GM12892 (cell line): Measurements from ENCODE around the gene CACNA2D3.

ENCODE experiments used
- POLR2A ChIP-seq: IDR thresholded peaks from 2 replicates; pipeline ENCODE4 v1.6.1; 2011; ENCODE audit warnings: low read depth, low read length, control low read depth
- POLR2AphosphoS5 ChIP-seq: IDR thresholded peaks from 2 replicates; pipeline ENCODE4 v1.6.1; 2011; ENCODE audit warnings: low read depth, low read length, control low read depth
- TAF1 ChIP-seq: IDR thresholded peaks from 2 replicates; pipeline ENCODE4 v1.6.1; 2011; ENCODE audit warnings: low read depth, mild to moderate bottlenecking, control low read depth, low read length, borderline replicate concordance

GRCh38 chr3:55002416-55002930 is 880.1 kb downstream of the CACNA2D3 start:
- TF ChIP-seq POLR2A: no peak
- no peak for TF ChIP-seq POLR2AphosphoS5
- no peak for TF ChIP-seq TAF1
